ENCODE measurements around the gene DST. TPM values are rescaled to one million over a fixed set of nuclear protein-coding genes. Genes with fewer than 3 reads are reported as not detected.

Gene DST
- total and polyA plus RNA-seq, 2 of the 8 experiments (the other 6 are each of a cell fraction or from before 2014, with no cell fraction given) = 49.4 to 116 TPM

DNA sequence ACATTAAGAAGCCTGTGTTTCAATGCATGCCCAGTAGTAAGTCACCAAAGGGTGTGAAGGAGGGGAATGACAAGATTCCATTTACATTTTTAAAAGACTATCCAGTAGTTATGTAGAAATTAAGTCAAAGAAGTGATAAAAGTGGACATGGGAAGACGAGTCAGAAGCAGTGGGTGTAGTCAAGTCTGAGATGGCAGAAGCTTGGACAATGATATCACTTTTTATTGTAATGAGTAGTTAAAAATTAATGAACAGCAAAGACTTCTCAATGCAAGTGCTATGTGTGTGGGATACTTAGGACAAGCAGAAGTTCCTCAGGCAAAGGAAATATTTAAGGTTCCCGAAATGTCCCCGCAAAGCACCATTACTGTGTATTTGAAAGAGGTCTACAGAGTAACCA lies 156.0 kb downstream of the DST start:
- Histone ChIP-seq H2BK120ac (replicated peaks; ENCODE audit: low read depth, low read length) (no peak overlapping the region), H3K18ac (ENCODE audit: extremely low read depth, low read length) (no peak overlapping the region), H4K5ac (ENCODE audit: insufficient read length, low read depth, low read length) (no peak overlapping the region), H2AFZ (ENCODE audit: low read length) (no peak overlapping the region), H3K9ac (replicated peaks in 1 of 4; ENCODE audit: extremely low read depth in 1 of 4, low read depth in 3 of 4, low read length in 3 of 4) (no peak overlapping the region), H2AK5ac (ENCODE audit: low read depth, low read length) (no peak overlapping the region), H3K4ac (replicated peaks; ENCODE audit: insufficient read length, low read depth, low read length) (no peak overlapping the region), H3K79me2 (ENCODE audit: control insufficient read depth in 1 of 2, insufficient read depth in 2 of 2, low read length in 2 of 2) (no peaks in the 10 kb centered on the region), H4K20me1 (replicated peaks in 1 of 2; ENCODE audit: control insufficient read depth in 1 of 2, insufficient read depth in 2 of 2, low read length in 2 of 2) (peaks cover 0 to 2% of the 10 kb centered on the region in 2 experiments), H4K91ac (replicated peaks; ENCODE audit: insufficient read length, low read length) (no peak overlapping the region), H3K27me3 (replicated peaks in 1 of 4; ENCODE audit: control insufficient read depth in 3 of 4, extremely low read depth in 1 of 4, insufficient read depth in 3 of 4, low read length in 3 of 4) (no peaks in the 10 kb centered on the region), H2BK15ac (ENCODE audit: low read length) (no peak overlapping the region), H2BK12ac (ENCODE audit: low read depth, low read length) (no peak overlapping the region), H3K4me1 (replicated peaks in 1 of 4; ENCODE audit: control insufficient read depth in 3 of 4, insufficient read depth in 4 of 4, low read length in 3 of 4) (no peaks in the 10 kb centered on the region), H3K36me3 (ENCODE audit: control insufficient read depth in 2 of 4, insufficient read depth in 4 of 4, low read length in 3 of 4) (peaks cover 3 to 30% (median 12%) of the 10 kb centered on the region in 4 experiments; a peak in 7 of 8 replicates), H4K8ac (ENCODE audit: extremely low read depth, insufficient read depth, low read length) (no peak overlapping the region), H2BK5ac (ENCODE audit: low read depth, low read length) (no peak overlapping the region), H3K27ac (ENCODE audit: low read depth, low read length) (no peak overlapping the region), H2BK20ac (ENCODE audit: low read length) (no peak overlapping the region), H3K4me3 (ENCODE audit: extremely low read depth in 1 of 4, insufficient read depth in 2 of 4, low read depth in 3 of 4, low read length in 4 of 4) (no peak overlapping the region), H3K4me2 (ENCODE audit: insufficient read depth in 1 of 2, low read depth in 2 of 2, low read length in 2 of 2) (no peak overlapping the region), H3K23me2 (ENCODE audit: low read depth, low read length) (no peaks in the 10 kb centered on the region), H3K23ac (ENCODE audit: insufficient read length) (no peak overlapping the region), H3K14ac (ENCODE audit: insufficient read length) (no peak overlapping the region), H3K56ac (replicated peaks; ENCODE audit: insufficient read length, low read depth, low read length) (no peak overlapping the region), H3K9me3 (ENCODE audit: insufficient read depth in 2 of 2, low read depth in 1 of 2, low read length in 1 of 2) (no peaks in the 10 kb centered on the region), H3K79me1 (ENCODE audit: low read depth, low read length) (no peaks in the 10 kb centered on the region)
- DNase-seq (ENCODE audit: low read depth in 1 of 2, low spot score in 2 of 2) (no peak), FAIRE-seq (no peak)
- CTCF ChIA-PET (ENCODE audit: partially characterized antibody) = no interaction called here
- 93% methylated on average over 3 of the region's 3 CpGs; no CpG with 5 or more reads in 1 of the 2 experiments for WGBS, 2 experiments (ENCODE audit: extremely low coverage in 1 of 2, insufficient coverage in 1 of 2, insufficient read length in 1 of 2, insufficient replicate concordance in 2 of 2, low coverage in 1 of 2, low lambda C conversion rate in 2 of 2, missing lambda C conversion rate in 1 of 2)
- POLR2A ChIA-PET (ENCODE audit: partially characterized antibody) = no interaction called here
- TF ChIP-seq KDM5A (IDR thresholded peaks at IDR 0.05; ENCODE audit: low read length) = no peak
- TF ChIP-seq, protein P1, sequence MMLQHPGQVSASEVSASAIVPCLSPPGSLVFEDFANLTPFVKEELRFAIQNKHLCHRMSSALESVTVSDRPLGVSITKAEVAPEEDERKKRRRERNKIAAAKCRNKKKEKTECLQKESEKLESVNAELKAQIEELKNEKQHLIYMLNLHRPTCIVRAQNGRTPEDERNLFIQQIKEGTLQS (IDR thresholded peaks at IDR 0.05; ENCODE audit: insufficient read depth, low read depth, low read length) = no peak
- no peak for TF ChIP-seq BRCA1 (IDR thresholded peaks at IDR 0.05; ENCODE audit: low read depth, low read length)
- TF ChIP-seq MAFK (IDR thresholded peaks at IDR 0.05; ENCODE audit: low read depth, low read length) = no peak
- no peak for TF ChIP-seq TCF12 (IDR thresholded peaks at IDR 0.05; ENCODE audit: low read depth, low read length)
- no peak for TF ChIP-seq JUND (IDR thresholded peaks at IDR 0.05; ENCODE audit: low read length)
- TF ChIP-seq BCL11A (IDR thresholded peaks at IDR 0.05; ENCODE audit: low read depth in 2 of 2, low read length in 2 of 2) = no peak
- no peak for TF ChIP-seq RAD21 (IDR thresholded peaks at IDR 0.05 in 1 of 2, conservative IDR thresholded peaks at IDR 0.05 in 1 of 2; ENCODE audit: low read depth in 2 of 2, low read length in 2 of 2)
- no peak for TF ChIP-seq CTCF (IDR thresholded peaks at IDR 0.05; ENCODE audit: control extremely low read depth in 1 of 3, insufficient read depth in 1 of 3, low read depth in 1 of 3, low read length in 3 of 3)
- TF ChIP-seq NRF1 (IDR thresholded peaks at IDR 0.05; ENCODE audit: low read depth, low read length) = no peak
- TF ChIP-seq CREB1 (IDR thresholded peaks at IDR 0.05) = no peak
- TF ChIP-seq TAF1 (IDR thresholded peaks at IDR 0.05; ENCODE audit: low read depth, low read length) = no peak
